ENCODE data around the gene CD8B2.

CD8B2 gene

GRCh38 chr2:106516436-106516835, 29.3 kb downstream of the CD8B2 start:
- Histone ChIP-seq H2AK5ac (ENCODE audit: low read length) (no peak overlapping the region), H3K23ac (ENCODE audit: low read length) (no peak overlapping the region), H3K79me1 (ENCODE audit: low read length) (no peaks in the 10 kb centered on the region), H2BK12ac (ENCODE audit: low read length) (no peak overlapping the region), H3K14ac (ENCODE audit: low read length) (no peak overlapping the region), H3K27me3 (ENCODE audit: insufficient read depth, low read length) (no peaks in the 10 kb centered on the region), H3K18ac (ENCODE audit: low read length) (no peak overlapping the region), H2BK120ac (ENCODE audit: insufficient read depth, low read length, poor library complexity) (no peak overlapping the region), H4K91ac (ENCODE audit: low read depth, low read length) (no peak overlapping the region), H3K4ac (ENCODE audit: low read depth, low read length) (no peak overlapping the region), H2AFZ (ENCODE audit: insufficient read depth, low read length, poor library complexity) (no peak overlapping the region), H3K9ac (ENCODE audit: low read length) (no peak overlapping the region), H3K27ac (ENCODE audit: low read depth, low read length) (no peak overlapping the region), H3K79me2 (ENCODE audit: control insufficient read depth, insufficient read depth, low read length, poor library complexity) (no peaks in the 10 kb centered on the region), H4K8ac (ENCODE audit: low read depth, low read length) (no peak overlapping the region), H2BK5ac (ENCODE audit: low read depth, low read length, poor library complexity) (no peak overlapping the region), H3K4me1 (ENCODE audit: control insufficient read depth in 1 of 2, insufficient read depth in 2 of 2, low read length in 2 of 2) (no peaks in the 10 kb centered on the region), H4K12ac (ENCODE audit: low read depth, low read length) (no peak overlapping the region), H3K9me3 (ENCODE audit: insufficient read depth, low read depth, low read length) (no peaks in the 10 kb centered on the region), H3K4me2 (ENCODE audit: low read length) (no peak overlapping the region), H3K36me3 (ENCODE audit: control insufficient read depth in 1 of 2, insufficient read depth in 2 of 2, low read length in 2 of 2) (no peaks in the 10 kb centered on the region), H3K4me3 (ENCODE audit: low read depth, low read length) (no peak overlapping the region)
- no CpG with 5 or more reads among the region's 4 CpGs for WGBS (ENCODE audit: extremely low coverage, insufficient coverage, insufficient read length)
- no peak for DNase-seq

- no peak overlapping the region for H3K4ac ChIP-seq (ENCODE audit: low read depth, low read length)
- no peaks in the 10 kb centered on the region for H3K27me3 ChIP-seq (ENCODE audit: insufficient read depth, low read length)
- H4K8ac ChIP-seq (ENCODE audit: low read depth, low read length), result no peak overlapping the region
- H3K36me3 ChIP-seq (ENCODE audit: control insufficient read depth in 1 of 2, insufficient read depth in 2 of 2, low read length in 2 of 2), result no peaks in the 10 kb centered on the region
- no peak overlapping the region for H3K9ac ChIP-seq (ENCODE audit: low read length)
- H3K4me1 ChIP-seq (ENCODE audit: control insufficient read depth in 1 of 2, insufficient read depth in 2 of 2, low read length in 2 of 2), result no peaks in the 10 kb centered on the region
- H3K14ac ChIP-seq (ENCODE audit: low read length), result no peak overlapping the region
- H2BK12ac ChIP-seq (ENCODE audit: low read length), result no peak overlapping the region
- no peak overlapping the region for H3K23ac ChIP-seq (ENCODE audit: low read length)
- no peak overlapping the region for H2AK5ac ChIP-seq (ENCODE audit: low read length)
- H4K12ac ChIP-seq (ENCODE audit: low read depth, low read length), result no peak overlapping the region
- DNase-seq, result no peak
- H3K79me1 ChIP-seq (ENCODE audit: low read length), result no peaks in the 10 kb centered on the region
- no peak overlapping the region for H2BK120ac ChIP-seq (ENCODE audit: insufficient read depth, low read length, poor library complexity)
- no CpG with 5 or more reads among the region's 1 CpG for WGBS (ENCODE audit: extremely low coverage, insufficient coverage, insufficient read length)
- no peak overlapping the region for H2AFZ ChIP-seq (ENCODE audit: insufficient read depth, low read length, poor library complexity)
- no peak overlapping the region for H3K18ac ChIP-seq (ENCODE audit: low read length)
- no peaks in the 10 kb centered on the region for H3K79me2 ChIP-seq (ENCODE audit: control insufficient read depth, insufficient read depth, low read length, poor library complexity)
- no peak overlapping the region for H4K91ac ChIP-seq (ENCODE audit: low read depth, low read length)
- H3K27ac ChIP-seq (ENCODE audit: low read depth, low read length), result no peak overlapping the region
- H3K4me2 ChIP-seq (ENCODE audit: low read length), result no peak overlapping the region
- H3K4me3 ChIP-seq (ENCODE audit: low read depth, low read length), result no peak overlapping the region
- no peak overlapping the region for H2BK5ac ChIP-seq (ENCODE audit: low read depth, low read length, poor library complexity)
- H3K9me3 ChIP-seq (ENCODE audit: insufficient read depth, low read depth, low read length), result no peaks in the 10 kb centered on the region
Observed at GRCh38 chr2:106516864-106517263, 29.7 kb downstream of the CD8B2 start.

GRCh38 chr2:106517329-106517728, 30.2 kb downstream of the CD8B2 start:
- H4K8ac ChIP-seq (ENCODE audit: low read depth, low read length), result no peak overlapping the region
- no peaks in the 10 kb centered on the region for H3K36me3 ChIP-seq (ENCODE audit: control insufficient read depth in 1 of 2, insufficient read depth in 2 of 2, low read length in 2 of 2)
- no peak overlapping the region for H2AFZ ChIP-seq (ENCODE audit: insufficient read depth, low read length, poor library complexity)
- H3K4ac ChIP-seq (ENCODE audit: low read depth, low read length), result no peak overlapping the region
- H3K27ac ChIP-seq (ENCODE audit: low read depth, low read length), result no peak overlapping the region
- no peak overlapping the region for H2AK5ac ChIP-seq (ENCODE audit: low read length)
- no peak overlapping the region for H4K91ac ChIP-seq (ENCODE audit: low read depth, low read length)
- no peaks in the 10 kb centered on the region for H3K79me1 ChIP-seq (ENCODE audit: low read length)
- no peak overlapping the region for H3K4me3 ChIP-seq (ENCODE audit: low read depth, low read length)
- no peak overlapping the region for H3K4me2 ChIP-seq (ENCODE audit: low read length)
- H3K79me2 ChIP-seq (ENCODE audit: control insufficient read depth, insufficient read depth, low read length, poor library complexity), result no peaks in the 10 kb centered on the region
- H3K9me3 ChIP-seq (ENCODE audit: insufficient read depth, low read depth, low read length), result no peaks in the 10 kb centered on the region
- no peak overlapping the region for H4K12ac ChIP-seq (ENCODE audit: low read depth, low read length)
- no peak for DNase-seq
- no CpG with 5 or more reads among the region's 11 CpGs for WGBS (ENCODE audit: extremely low coverage, insufficient coverage, insufficient read length)
- H2BK5ac ChIP-seq (ENCODE audit: low read depth, low read length, poor library complexity), result no peak overlapping the region
- H3K9ac ChIP-seq (ENCODE audit: low read length), result no peak overlapping the region
- H2BK120ac ChIP-seq (ENCODE audit: insufficient read depth, low read length, poor library complexity), result no peak overlapping the region
- no peaks in the 10 kb centered on the region for H3K4me1 ChIP-seq (ENCODE audit: control insufficient read depth in 1 of 2, insufficient read depth in 2 of 2, low read length in 2 of 2)
- no peak overlapping the region for H3K23ac ChIP-seq (ENCODE audit: low read length)
- no peak overlapping the region for H3K18ac ChIP-seq (ENCODE audit: low read length)
- H3K27me3 ChIP-seq (ENCODE audit: insufficient read depth, low read length), result no peaks in the 10 kb centered on the region
- H3K14ac ChIP-seq (ENCODE audit: low read length), result no peak overlapping the region
- no peak overlapping the region for H2BK12ac ChIP-seq (ENCODE audit: low read length)

- Histone ChIP-seq H3K27me3 (ENCODE audit: insufficient read depth, low read length) (no peaks in the 10 kb centered on the region), H3K4me2 (ENCODE audit: low read length) (no peak overlapping the region), H3K4me1 (ENCODE audit: control insufficient read depth in 1 of 2, insufficient read depth in 2 of 2, low read length in 2 of 2) (no peaks in the 10 kb centered on the region), H3K9me3 (ENCODE audit: insufficient read depth, low read depth, low read length) (no peaks in the 10 kb centered on the region), H3K79me1 (ENCODE audit: low read length) (no peaks in the 10 kb centered on the region), H3K18ac (ENCODE audit: low read length) (no peak overlapping the region), H3K4ac (ENCODE audit: low read depth, low read length) (no peak overlapping the region), H2BK12ac (ENCODE audit: low read length) (no peak overlapping the region), H3K79me2 (ENCODE audit: control insufficient read depth, insufficient read depth, low read length, poor library complexity) (no peaks in the 10 kb centered on the region), H4K12ac (ENCODE audit: low read depth, low read length) (no peak overlapping the region), H3K23ac (ENCODE audit: low read length) (no peak overlapping the region), H2AK5ac (ENCODE audit: low read length) (no peak overlapping the region), H3K27ac (ENCODE audit: low read depth, low read length) (no peak overlapping the region), H3K14ac (ENCODE audit: low read length) (no peak overlapping the region), H3K4me3 (ENCODE audit: low read depth, low read length) (no peak overlapping the region), H2BK5ac (ENCODE audit: low read depth, low read length, poor library complexity) (no peak overlapping the region), H3K9ac (ENCODE audit: low read length) (no peak overlapping the region), H4K8ac (ENCODE audit: low read depth, low read length) (no peak overlapping the region), H4K91ac (ENCODE audit: low read depth, low read length) (no peak overlapping the region), H3K36me3 (ENCODE audit: control insufficient read depth in 1 of 2, insufficient read depth in 2 of 2, low read length in 2 of 2) (no peaks in the 10 kb centered on the region), H2BK120ac (ENCODE audit: insufficient read depth, low read length, poor library complexity) (no peak overlapping the region), H2AFZ (ENCODE audit: insufficient read depth, low read length, poor library complexity) (no peak overlapping the region)
- DNase-seq, result no peak
- WGBS (ENCODE audit: extremely low coverage, insufficient coverage, insufficient read length), result no CpG with 5 or more reads among the region's 5 CpGs
Observed at GRCh38 chr2:106519767-106520166, 32.6 kb downstream of the CD8B2 start.
